HG03571 (cell line): Measurements from ENCODE around the gene REXO1.

Experiments
- ATAC-seq: cut with Tn5 transposase; IDR thresholded peaks from one replicate; pipeline ENCODE4 v1.9.1; 2021; ENCODE audit not compliant: unreplicated experiment

REXO1 gene

GRCh38 chr19:1773184-1773583, 75.1 kb downstream of the REXO1 start:
- ATAC-seq, result no peak

DNA sequence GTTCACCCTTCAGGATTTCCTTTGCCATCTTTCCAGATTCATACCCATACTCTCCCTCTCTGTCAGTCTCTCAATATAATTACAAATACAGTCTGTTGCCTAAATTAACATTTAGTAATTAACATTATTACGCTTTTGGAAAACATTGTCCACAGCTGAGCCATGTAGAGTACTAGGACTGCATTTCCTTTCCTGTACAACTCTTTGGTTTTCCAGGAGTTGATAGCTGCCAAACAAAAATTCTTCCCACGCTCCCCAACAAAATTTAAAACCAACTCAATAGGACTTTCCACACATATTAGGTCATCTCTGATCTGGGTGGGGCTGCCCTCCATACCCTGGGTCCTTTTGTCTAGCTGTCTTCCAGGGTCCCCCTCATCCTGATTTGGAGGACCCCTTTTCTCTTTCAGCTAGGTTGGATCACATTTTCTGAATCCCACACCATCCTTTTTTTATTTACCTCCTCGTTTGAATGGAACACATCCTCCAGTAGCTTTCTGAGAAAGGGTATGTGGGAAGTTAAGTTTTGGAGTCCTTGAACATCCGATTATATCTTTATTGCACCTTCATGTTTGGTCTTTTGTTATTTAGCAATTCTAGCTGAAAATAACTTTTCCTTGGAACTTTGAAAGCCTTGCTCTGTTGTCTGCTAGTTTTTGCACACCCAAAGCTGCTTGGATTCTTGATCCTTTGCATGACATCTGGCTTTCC, 77.3 kb downstream of the REXO1 start:
- no peak for ATAC-seq

GRCh38 chr19:1769645-1769985, 78.7 kb downstream of the REXO1 start:
- ATAC-seq, result no peak

DNA sequence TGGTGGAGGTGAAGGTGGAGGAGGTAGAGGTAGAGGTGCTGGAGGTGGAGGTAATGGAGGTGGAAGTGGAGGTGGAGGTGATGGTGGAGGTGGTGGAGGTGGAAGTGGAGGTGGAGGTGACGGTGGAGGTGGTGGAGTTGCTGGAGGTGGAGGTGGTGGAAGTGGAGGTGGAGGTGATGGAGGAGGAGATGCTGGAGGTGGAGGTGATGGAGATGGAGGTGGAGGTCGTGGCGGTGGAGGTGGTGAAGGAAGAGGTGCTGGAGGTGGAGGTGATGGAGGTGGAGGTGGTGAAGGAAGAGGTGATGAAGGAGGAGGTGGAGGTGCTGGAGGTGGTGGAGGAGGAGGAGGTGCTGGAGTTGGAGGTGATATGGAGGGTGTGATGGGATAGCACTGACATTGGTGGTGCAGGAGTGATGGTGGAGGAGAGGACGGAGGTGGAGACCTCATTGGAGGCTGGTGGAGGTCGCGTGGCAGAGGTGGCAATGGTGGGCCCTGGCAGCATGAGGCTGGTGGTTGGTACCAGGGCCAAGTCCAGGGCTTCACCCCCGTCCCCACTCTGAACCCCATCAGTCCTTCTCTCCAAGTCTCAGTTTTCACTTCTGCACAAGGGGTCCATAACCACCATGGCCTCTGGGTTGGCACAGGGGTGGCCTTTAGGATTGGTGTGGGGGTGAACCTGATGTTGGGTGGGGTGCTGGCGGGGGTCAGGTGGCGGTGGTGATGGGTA, 79.2 kb downstream of the REXO1 start:
- no peak for ATAC-seq

DNA sequence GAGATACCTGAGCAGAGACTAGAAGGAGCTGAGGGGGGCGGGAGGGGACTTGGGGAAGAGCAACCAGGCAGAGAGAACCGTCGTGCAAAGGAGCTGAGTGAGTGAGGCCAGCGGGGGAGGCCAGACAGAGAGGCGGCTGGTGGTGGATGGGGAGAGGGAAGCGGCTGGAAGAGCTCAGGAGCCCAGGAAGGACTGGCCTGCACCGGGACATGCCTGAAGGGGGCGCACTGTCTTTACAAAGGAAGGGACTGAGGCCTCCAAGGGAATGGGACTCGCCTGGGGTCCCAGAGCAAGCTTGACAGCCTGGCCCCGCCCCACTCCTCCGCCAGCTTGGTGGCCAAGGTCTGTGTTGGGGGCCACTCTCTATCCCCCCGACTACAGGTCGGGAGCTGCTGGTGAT, 80.0 kb downstream of the REXO1 start:
- ATAC-seq, result no peak

- ATAC-seq, result no peak
These were observed 80.8 kb downstream of the REXO1 start for GRCh38 chr19:1767464-1767933.

DNA sequence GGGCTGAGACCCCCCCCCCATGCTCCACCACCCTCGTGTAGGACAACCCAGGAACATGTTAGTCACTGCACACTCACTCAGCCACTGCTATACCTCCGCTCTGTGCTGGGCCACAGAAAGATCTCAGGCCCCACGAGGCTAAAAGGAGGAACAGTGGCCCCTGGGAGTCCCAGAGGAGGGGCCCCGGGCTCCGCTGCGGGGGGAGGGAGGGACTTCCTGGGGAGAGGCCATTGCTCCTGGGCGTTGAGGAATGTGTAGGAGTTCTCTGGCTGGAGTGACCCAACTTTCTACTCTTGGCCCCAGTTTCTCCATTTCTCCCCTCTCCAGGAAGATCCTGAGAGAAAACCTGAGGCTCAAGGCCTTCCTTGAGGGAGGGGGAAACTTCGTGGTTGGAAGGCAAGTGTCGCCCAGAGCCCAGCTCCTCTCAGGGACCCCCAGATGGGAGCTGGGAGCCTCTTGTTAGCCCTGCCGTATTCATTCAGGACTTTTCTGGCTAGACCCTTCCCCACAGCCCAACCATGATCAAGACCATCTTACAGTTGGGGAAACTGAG, 81.4 kb downstream of the REXO1 start:
- ATAC-seq, result no peak

- no peak for ATAC-seq
These were observed 82.1 kb downstream of the REXO1 start for GRCh38 chr19:1765904-1766799.
